ENCODE measurements around the gene ZFYVE28. TPM values are rescaled to one million over a fixed set of nuclear protein-coding genes. Genes with fewer than 3 reads are reported as not detected.

ZFYVE28 gene
- total RNA-seq, 1 donor, result 10.5 TPM

- DNase-seq (ENCODE audit: insufficient read length, low spot score, missing footprints), result peak; percentile 30
- no peak overlapping the region for H3K27ac ChIP-seq (ENCODE audit: low read depth, low read length)
- TF ChIP-seq CTCF (IDR thresholded peaks at IDR 0.05; ENCODE audit: extremely low read depth, low read depth, low read length), result no peak
- no peak overlapping the region for H3K4me2 ChIP-seq (ENCODE audit: insufficient read depth, low read length)
- H4K20me1 ChIP-seq (ENCODE audit: insufficient read depth, low read length), result no peaks in the 10 kb centered on the region
- H3K27me3 ChIP-seq (ENCODE audit: insufficient read depth, low read length), result peaks cover 7% of the 10 kb centered on the region
- peaks cover 4% of the 10 kb centered on the region for H3K4me1 ChIP-seq (ENCODE audit: insufficient read depth, low read length)
- H2AFZ ChIP-seq (ENCODE audit: low read length), result no peak overlapping the region
- no peaks in the 10 kb centered on the region for H3K79me2 ChIP-seq (ENCODE audit: insufficient read depth, low read length)
- H3K4me3 ChIP-seq (ENCODE audit: insufficient read depth, low read length), result no peak overlapping the region
- peaks cover 5% of the 10 kb centered on the region for H3K9me3 ChIP-seq (ENCODE audit: low read depth, low read length)
- no peaks in the 10 kb centered on the region for H3K36me3 ChIP-seq (ENCODE audit: insufficient read depth, low read length)
These were observed 49.6 kb downstream of the ZFYVE28 start for GRCh38 chr4:2368746-2369437.

- Histone ChIP-seq H3K4me2 (ENCODE audit: insufficient read depth, low read length) (no peak overlapping the region), H3K4me3 (ENCODE audit: insufficient read depth, low read length) (no peak overlapping the region), H4K20me1 (ENCODE audit: insufficient read depth, low read length) (no peaks in the 10 kb centered on the region), H3K79me2 (ENCODE audit: insufficient read depth, low read length) (no peaks in the 10 kb centered on the region), H2AFZ (ENCODE audit: low read length) (no peak overlapping the region), H3K27me3 (ENCODE audit: insufficient read depth, low read length) (peaks cover 7% of the 10 kb centered on the region), H3K9me3 (ENCODE audit: low read depth, low read length) (peaks cover 5% of the 10 kb centered on the region), H3K27ac (ENCODE audit: low read depth, low read length) (no peak overlapping the region), H3K36me3 (ENCODE audit: insufficient read depth, low read length) (no peaks in the 10 kb centered on the region), H3K4me1 (ENCODE audit: insufficient read depth, low read length) (peaks cover 4% of the 10 kb centered on the region)
- DNase-seq (ENCODE audit: insufficient read length, low spot score, missing footprints), result peak; percentile 49
- no peak for TF ChIP-seq CTCF (IDR thresholded peaks at IDR 0.05; ENCODE audit: extremely low read depth, low read depth, low read length)
These were observed 50.8 kb downstream of the ZFYVE28 start for GRCh38 chr4:2367626-2368025.

- H3K79me2 ChIP-seq (ENCODE audit: insufficient read depth, low read length), result no peaks in the 10 kb centered on the region
- peaks cover 4% of the 10 kb centered on the region for H3K4me1 ChIP-seq (ENCODE audit: insufficient read depth, low read length)
- H4K20me1 ChIP-seq (ENCODE audit: insufficient read depth, low read length), result no peaks in the 10 kb centered on the region
- H3K4me3 ChIP-seq (ENCODE audit: insufficient read depth, low read length), result no peak overlapping the region
- H3K27ac ChIP-seq (ENCODE audit: low read depth, low read length), result no peak overlapping the region
- H3K36me3 ChIP-seq (ENCODE audit: insufficient read depth, low read length), result no peaks in the 10 kb centered on the region
- H2AFZ ChIP-seq (ENCODE audit: low read length), result no peak overlapping the region
- DNase-seq (ENCODE audit: insufficient read length, low spot score, missing footprints), result peak; percentile 51
- H3K9me3 ChIP-seq (ENCODE audit: low read depth, low read length), result peaks cover 5% of the 10 kb centered on the region
- no peak overlapping the region for H3K4me2 ChIP-seq (ENCODE audit: insufficient read depth, low read length)
- H3K27me3 ChIP-seq (ENCODE audit: insufficient read depth, low read length), result peaks cover 1% of the 10 kb centered on the region
- no peak for TF ChIP-seq CTCF (IDR thresholded peaks at IDR 0.05; ENCODE audit: extremely low read depth, low read depth, low read length)
These were observed 51.9 kb downstream of the ZFYVE28 start for GRCh38 chr4:2366252-2367192.

- no peaks in the 10 kb centered on the region for H3K27me3 ChIP-seq (ENCODE audit: insufficient read depth, low read length)
- H4K20me1 ChIP-seq (ENCODE audit: insufficient read depth, low read length), result no peaks in the 10 kb centered on the region
- no peak overlapping the region for H3K4me3 ChIP-seq (ENCODE audit: insufficient read depth, low read length)
- no peaks in the 10 kb centered on the region for H3K79me2 ChIP-seq (ENCODE audit: insufficient read depth, low read length)
- peak; percentile 38 for DNase-seq (ENCODE audit: insufficient read length, low spot score, missing footprints)
- no peak overlapping the region for H3K4me2 ChIP-seq (ENCODE audit: insufficient read depth, low read length)
- H2AFZ ChIP-seq (ENCODE audit: low read length), result no peak overlapping the region
- TF ChIP-seq CTCF (IDR thresholded peaks at IDR 0.05; ENCODE audit: extremely low read depth, low read depth, low read length), result no peak
- H3K9me3 ChIP-seq (ENCODE audit: low read depth, low read length), result peaks cover 5% of the 10 kb centered on the region
- peaks cover 4% of the 10 kb centered on the region for H3K4me1 ChIP-seq (ENCODE audit: insufficient read depth, low read length)
- H3K27ac ChIP-seq (ENCODE audit: low read depth, low read length), result no peak overlapping the region
- no peaks in the 10 kb centered on the region for H3K36me3 ChIP-seq (ENCODE audit: insufficient read depth, low read length)
These were observed 52.6 kb downstream of the ZFYVE28 start for GRCh38 chr4:2365913-2366210.

Data from osteoblast (primary cell).